ENCODE data around the gene HECTD4.

HECTD4 gene

GRCh38 chr12:112238441-112238840, 143.8 kb downstream of the HECTD4 start:
- H3K9me3 ChIP-seq (ENCODE audit: low read length): no peaks in the 10 kb centered on the region
- no peak overlapping the region for H3K4me3 ChIP-seq (ENCODE audit: low read depth, low read length, poor library complexity, severe bottlenecking)
- H3K9me2 ChIP-seq (ENCODE audit: low read depth, low read length): no peaks in the 10 kb centered on the region
- TF ChIP-seq EZH2 (IDR thresholded peaks at IDR 0.05; ENCODE audit: borderline replicate concordance, low read length): no peak
- TF ChIP-seq, protein P1, sequence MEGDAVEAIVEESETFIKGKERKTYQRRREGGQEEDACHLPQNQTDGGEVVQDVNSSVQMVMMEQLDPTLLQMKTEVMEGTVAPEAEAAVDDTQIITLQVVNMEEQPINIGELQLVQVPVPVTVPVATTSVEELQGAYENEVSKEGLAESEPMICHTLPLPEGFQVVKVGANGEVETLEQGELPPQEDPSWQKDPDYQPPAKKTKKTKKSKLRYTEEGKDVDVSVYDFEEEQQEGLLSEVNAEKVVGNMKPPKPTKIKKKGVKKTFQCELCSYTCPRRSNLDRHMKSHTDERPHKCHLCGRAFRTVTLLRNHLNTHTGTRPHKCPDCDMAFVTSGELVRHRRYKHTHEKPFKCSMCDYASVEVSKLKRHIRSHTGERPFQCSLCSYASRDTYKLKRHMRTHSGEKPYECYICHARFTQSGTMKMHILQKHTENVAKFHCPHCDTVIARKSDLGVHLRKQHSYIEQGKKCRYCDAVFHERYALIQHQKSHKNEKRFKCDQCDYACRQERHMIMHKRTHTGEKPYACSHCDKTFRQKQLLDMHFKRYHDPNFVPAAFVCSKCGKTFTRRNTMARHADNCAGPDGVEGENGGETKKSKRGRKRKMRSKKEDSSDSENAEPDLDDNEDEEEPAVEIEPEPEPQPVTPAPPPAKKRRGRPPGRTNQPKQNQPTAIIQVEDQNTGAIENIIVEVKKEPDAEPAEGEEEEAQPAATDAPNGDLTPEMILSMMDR (IDR thresholded peaks at IDR 0.05; ENCODE audit: low read length): no peak
- H4K20me1 ChIP-seq (ENCODE audit: insufficient read depth, low read length): no peaks in the 10 kb centered on the region
- no peaks in the 10 kb centered on the region for H3K27me3 ChIP-seq (ENCODE audit: insufficient read depth, low read length)
- H3K79me2 ChIP-seq (ENCODE audit: insufficient read depth, low read length): no peaks in the 10 kb centered on the region
- H3K4me2 ChIP-seq (ENCODE audit: low read length): no peak overlapping the region
- no peaks in the 10 kb centered on the region for H3F3A ChIP-seq (ENCODE audit: insufficient read depth, low read length)
- H3K9ac ChIP-seq (ENCODE audit: low read length): no peak overlapping the region
- H3K27ac ChIP-seq (ENCODE audit: low read depth, low read length, poor library complexity, severe bottlenecking): no peak overlapping the region
- peaks cover 77% of the 10 kb centered on the region for H3K36me3 ChIP-seq (ENCODE audit: insufficient read depth, low read length)
- H2AFZ ChIP-seq (ENCODE audit: low read length): no peak overlapping the region
- H3K4me1 ChIP-seq (ENCODE audit: insufficient read depth, low read length, severe bottlenecking): no peaks in the 10 kb centered on the region

GRCh38 chr12:112236786-112237185, 145.4 kb downstream of the HECTD4 start:
- Histone ChIP-seq H3K4me2 (ENCODE audit: low read length) (no peak overlapping the region), H3K27me3 (ENCODE audit: insufficient read depth, low read length) (no peaks in the 10 kb centered on the region), H3K9me3 (ENCODE audit: low read length) (no peaks in the 10 kb centered on the region), H3F3A (ENCODE audit: insufficient read depth, low read length) (no peaks in the 10 kb centered on the region), H3K27ac (ENCODE audit: low read depth, low read length, poor library complexity, severe bottlenecking) (no peak overlapping the region), H3K9ac (ENCODE audit: low read length) (no peak overlapping the region), H4K20me1 (ENCODE audit: insufficient read depth, low read length) (no peaks in the 10 kb centered on the region), H3K9me2 (ENCODE audit: low read depth, low read length) (no peaks in the 10 kb centered on the region), H3K36me3 (ENCODE audit: insufficient read depth, low read length) (peaks cover 69% of the 10 kb centered on the region), H3K4me3 (ENCODE audit: low read depth, low read length, poor library complexity, severe bottlenecking) (no peak overlapping the region), H3K4me1 (ENCODE audit: insufficient read depth, low read length, severe bottlenecking) (no peaks in the 10 kb centered on the region), H3K79me2 (ENCODE audit: insufficient read depth, low read length) (no peaks in the 10 kb centered on the region), H2AFZ (ENCODE audit: low read length) (no peak overlapping the region)
- TF ChIP-seq, protein P1 (IDR thresholded peaks at IDR 0.05; ENCODE audit: low read length): no peak
- no peak for TF ChIP-seq EZH2 (IDR thresholded peaks at IDR 0.05; ENCODE audit: borderline replicate concordance, low read length)

DNA sequence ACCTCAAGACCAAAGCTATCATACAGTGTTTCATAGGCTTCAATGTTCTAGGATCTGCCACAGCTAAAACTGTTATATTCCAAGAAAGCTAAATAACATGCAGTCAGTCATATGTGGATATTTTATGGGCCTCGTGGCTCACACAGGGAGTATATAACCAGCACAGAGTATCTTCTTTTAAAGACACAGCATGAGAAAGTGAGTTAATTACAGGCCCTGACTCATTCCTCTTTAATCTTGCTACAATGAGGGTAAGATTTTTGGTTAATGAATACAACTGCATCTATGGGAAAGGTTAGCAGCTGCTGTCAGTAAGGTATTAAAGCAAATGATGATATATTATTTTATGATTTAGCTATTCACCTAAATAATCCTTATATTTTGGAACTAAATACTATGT, 145.8 kb downstream of the HECTD4 start:
- no peaks in the 10 kb centered on the region for H3K27me3 ChIP-seq (ENCODE audit: insufficient read depth, low read length)
- H2AFZ ChIP-seq (ENCODE audit: low read length): no peak overlapping the region
- H3F3A ChIP-seq (ENCODE audit: insufficient read depth, low read length): no peaks in the 10 kb centered on the region
- H3K79me2 ChIP-seq (ENCODE audit: insufficient read depth, low read length): no peaks in the 10 kb centered on the region
- H3K9me2 ChIP-seq (ENCODE audit: low read depth, low read length): no peaks in the 10 kb centered on the region
- H3K4me1 ChIP-seq (ENCODE audit: insufficient read depth, low read length, severe bottlenecking): no peaks in the 10 kb centered on the region
- TF ChIP-seq, protein P1 (IDR thresholded peaks at IDR 0.05; ENCODE audit: low read length): no peak
- TF ChIP-seq EZH2 (IDR thresholded peaks at IDR 0.05; ENCODE audit: borderline replicate concordance, low read length): no peak
- H3K27ac ChIP-seq (ENCODE audit: low read depth, low read length, poor library complexity, severe bottlenecking): no peak overlapping the region
- peaks cover 68% of the 10 kb centered on the region for H3K36me3 ChIP-seq (ENCODE audit: insufficient read depth, low read length)
- H3K4me3 ChIP-seq (ENCODE audit: low read depth, low read length, poor library complexity, severe bottlenecking): no peak overlapping the region
- H3K9ac ChIP-seq (ENCODE audit: low read length): no peak overlapping the region
- no peaks in the 10 kb centered on the region for H4K20me1 ChIP-seq (ENCODE audit: insufficient read depth, low read length)
- no peaks in the 10 kb centered on the region for H3K9me3 ChIP-seq (ENCODE audit: low read length)
- no peak overlapping the region for H3K4me2 ChIP-seq (ENCODE audit: low read length)
